K562 (cell line): Measurements from ENCODE around the gene RPS8. TPM values are rescaled to one million over a fixed set of nuclear protein-coding genes. Genes with fewer than 3 reads are reported as not detected.

Source experiments
- CTCFL ChIP-seq: IDR thresholded peaks from 2 replicates; pipeline ENCODE4 v1.6.1; 2011; ENCODE audit warnings: borderline replicate concordance, low read depth, mild to moderate bottlenecking, moderate library complexity, low read length; ENCODE audit not compliant: insufficient read depth, poor library complexity, severe bottlenecking
- CXXC5 ChIP-seq: fragments of 250-450 bp; sonication (Bioruptor Pico); IDR thresholded peaks from 2 replicates; pipeline ENCODE4 v1.8.0; 2022; ENCODE audit warnings: inconsistent platforms, mild to moderate bottlenecking, moderate library complexity
- ELF4 ChIP-seq: fragments of 450-650 bp; formaldehyde crosslinking; IDR thresholded peaks from 2 replicates; pipeline ENCODE4 v1.4.0; 2022; ENCODE audit warnings: missing genetic modification characterization
- FOXP4 ChIP-seq: sonication (generic); formaldehyde crosslinking; IDR thresholded peaks from 2 replicates; pipeline ENCODE4 v1.8.0; 2022; ENCODE audit warnings: mild to moderate bottlenecking, missing genetic modification reagents, borderline replicate concordance
- GTF2B ChIP-seq: IDR thresholded peaks from 2 replicates; pipeline ENCODE4 v1.6.1; 2011; ENCODE audit not compliant: insufficient read length; ENCODE audit errors: extremely low read depth
- IFI16 ChIP-seq: fragments of 250-450 bp; sonication (Bioruptor Pico); IDR thresholded peaks from 2 replicates; pipeline ENCODE4 v2.1.2; 2022; ENCODE audit warnings: mild to moderate bottlenecking, inconsistent platforms
- IRF1 ChIP-seq: sonication (generic); formaldehyde crosslinking; IDR thresholded peaks from 2 replicates; pipeline ENCODE4 v1.8.0; 2022; ENCODE audit warnings: missing genetic modification reagents, mild to moderate bottlenecking, borderline replicate concordance
- JUND ChIP-seq, 2 experiments: IDR thresholded peaks; 2 replicates in 1 of 2; 3 replicates in 1 of 2; pipeline ENCODE4 v1.6.1; 2011; ENCODE audit warnings: borderline replicate concordance in 2 of 2, low read depth in 2 of 2, low read length in 2 of 2, improper control_type of control experiment in 1 of 2, missing biosample characterization in 1 of 2, missing genetic modification characterization in 1 of 2, missing genetic modification reagents in 1 of 2
- MAX ChIP-seq: sonication (generic); formaldehyde crosslinking; IDR thresholded peaks from 2 replicates; pipeline ENCODE4 v1.9.0; 2022; ENCODE audit warnings: mild to moderate bottlenecking, missing genetic modification reagents
- RREB1 ChIP-seq: fragments of 250-450 bp; sonication (Bioruptor Pico); IDR thresholded peaks from 2 replicates; pipeline ENCODE4 v1.4.0; 2020
- SNIP1 ChIP-seq: fragments of 450-650 bp; IDR thresholded peaks from 2 replicates; pipeline ENCODE4 v1.7.1; 2017; ENCODE audit warnings: low read depth, mild to moderate bottlenecking
- ZKSCAN3 ChIP-seq: fragments of 250-450 bp; sonication (Bioruptor Pico); IDR thresholded peaks from 2 replicates; pipeline ENCODE4 v1.4.0; 2020
- ZNF316 ChIP-seq: fragments of 450-650 bp; IDR thresholded peaks from 2 replicates; pipeline ENCODE4 v1.6.1; 2016
- ZNF444 ChIP-seq: fragments of 250-450 bp; sonication (Bioruptor Pico); IDR thresholded peaks from 2 replicates; pipeline ENCODE4 v1.4.0; 2020; ENCODE audit warnings: mild to moderate bottlenecking, moderate library complexity
- polyA plus RNA-seq, 8 experiments: library from polyadenylated mRNA; depleted of rRNA in 4 of 8; stranded (reverse) in 5 of 8; unstranded in 3 of 8; fragments of >200 nt; fragmentation: Nextera tagmentation in 2 of 8; fragmentation: Illumina TruSeq in 1 of 8; extraction: Ambion mirVana in 2 of 8; extraction: Trizol in 1 of 8; gene quantifications; 2 replicates each; pipeline versions ENCODE4 v1.2.1 to v1.2.3, GENCODE V29; 2011 to 2014; ENCODE audit warnings: inconsistent platforms in 1 of 8, missing spikeins in 1 of 8
- total RNA-seq, 7 experiments: library from RNA; depleted of rRNA in 6 of 7; stranded (reverse); fragments of >200 nt in 6 of 7; fragmentation: Illumina TruSeq in 2 of 7; extraction: Trizol in 2 of 7; gene quantifications; 2 replicates each; pipeline versions ENCODE4 v1.2.1 to v1.2.3, GENCODE V29; 2011 to 2021; ENCODE audit warnings: low replicate concordance in 1 of 7

Gene RPS8
- total and polyA plus RNA-seq, 9 of the 15 experiments (the other 6 are each of a cell fraction or from before 2014, with no cell fraction given) = 2,431 to 4,168 (median 3,109) TPM

- TF ChIP-seq SNIP1 (no peak), ZNF444 (CRISPR knock-in tag) (no peak), JUND (IDR thresholded peaks at IDR 0.05; ENCODE audit: borderline replicate concordance, low read depth, low read length) (peak; percentile 74), JUND (tag; IDR thresholded peaks at IDR 0.05; ENCODE audit: borderline replicate concordance, low read depth, low read length) (peak; percentile 66; the same call in 1 of the 3 replicates), MAX (CRISPR knock-in tag) (peak; percentile 96), ELF4 (CRISPR knock-in tag) (0 out of 2 replicates have a peak, but pooled peaks have one; percentile 16), CXXC5 (peak; percentile 97), GTF2B (peak; percentile 67), ZKSCAN3 (no peak), IRF1 (CRISPR knock-in tag) (no peak; the same call in 1 of the 2 replicates), ZNF316 (no peak), CTCFL (peak; percentile 69), IFI16 (no peak), FOXP4 (CRISPR knock-in tag) (no peak), RREB1 (peak; percentile 89)
Observed at GRCh38 chr1:44799770-44800584, 24.6 kb downstream of the RPS8 start, which contains the start of gene PLK3 (continued).
